Nephron progenitor cell (in vitro differentiated cells): ENCODE measurements around the gene ZNF805.
"Not testable (repeated sequence)": the region's sequence is repeated elsewhere in the genome, so short reads cannot be mapped to it uniquely, and the experiment has no call there.

Experiments
- DNase-seq: peaks from one replicate; pipeline ENCODE4 v3.0.0; 2021
- H3K27ac Mint-ChIP-seq: 2 replicates; pipeline ENCODE4 v1.8.0; 2021; ENCODE audit warnings: mild to moderate bottlenecking, moderate library complexity, mixed read lengths
- H3K27me3 Mint-ChIP-seq: 2 replicates; pipeline ENCODE4 v1.8.0; 2021; ENCODE audit warnings: mild to moderate bottlenecking, low read depth, mixed read lengths; ENCODE audit not compliant: poor library complexity
- H3K36me3 Mint-ChIP-seq: 2 replicates; pipeline ENCODE4 v1.8.0; 2021; ENCODE audit warnings: low read depth, mixed read lengths
- H3K4me1 Mint-ChIP-seq: 2 replicates; pipeline ENCODE4 v1.8.0; 2021; ENCODE audit warnings: mixed read lengths
- H3K4me3 Mint-ChIP-seq: 2 replicates; pipeline ENCODE4 v1.8.0; 2021; ENCODE audit warnings: mild to moderate bottlenecking, moderate library complexity, mixed read lengths
- H3K9me3 Mint-ChIP-seq: 2 replicates; pipeline ENCODE4 v1.8.0; 2021; ENCODE audit warnings: mild to moderate bottlenecking, moderate library complexity, mixed read lengths
- TF ChIP-seq, protein P1 (sequence below): fragments of 200-600 bp; sonication (generic); IDR thresholded peaks from 2 replicates; pipeline ENCODE4 v1.5.0; 2021; ENCODE audit warnings: antibody characterized with exemption

ZNF805 gene

DNA sequence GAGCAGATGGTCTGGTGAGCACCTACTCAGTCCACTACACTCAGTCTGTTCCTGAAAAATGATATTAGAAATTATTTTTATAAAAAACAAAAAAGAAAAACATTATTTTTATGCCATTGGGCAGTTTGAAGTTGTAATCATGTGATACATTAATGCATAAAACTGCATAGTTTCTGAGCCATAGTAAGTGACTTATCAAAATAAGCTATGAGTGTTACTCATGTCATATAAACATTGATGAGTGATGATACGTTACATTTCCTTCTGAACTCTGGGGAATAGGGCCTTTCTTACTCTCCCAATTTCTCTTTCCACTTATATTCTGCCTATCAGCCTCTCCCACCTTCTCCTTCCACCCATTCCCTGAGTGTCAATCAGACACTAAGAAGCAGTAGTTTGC, 8.9 kb downstream of the ZNF805 start:
- Mint-ChIP-seq H3K27ac (no peak overlapping the region), H3K9me3 (no peaks in the 10 kb centered on the region), H3K4me1 (no peaks in the 10 kb centered on the region), H3K27me3 (no peaks in the 10 kb centered on the region), H3K36me3 (peaks cover 60% of the 10 kb centered on the region), H3K4me3 (no peak overlapping the region)
- TF ChIP-seq, protein P1, sequence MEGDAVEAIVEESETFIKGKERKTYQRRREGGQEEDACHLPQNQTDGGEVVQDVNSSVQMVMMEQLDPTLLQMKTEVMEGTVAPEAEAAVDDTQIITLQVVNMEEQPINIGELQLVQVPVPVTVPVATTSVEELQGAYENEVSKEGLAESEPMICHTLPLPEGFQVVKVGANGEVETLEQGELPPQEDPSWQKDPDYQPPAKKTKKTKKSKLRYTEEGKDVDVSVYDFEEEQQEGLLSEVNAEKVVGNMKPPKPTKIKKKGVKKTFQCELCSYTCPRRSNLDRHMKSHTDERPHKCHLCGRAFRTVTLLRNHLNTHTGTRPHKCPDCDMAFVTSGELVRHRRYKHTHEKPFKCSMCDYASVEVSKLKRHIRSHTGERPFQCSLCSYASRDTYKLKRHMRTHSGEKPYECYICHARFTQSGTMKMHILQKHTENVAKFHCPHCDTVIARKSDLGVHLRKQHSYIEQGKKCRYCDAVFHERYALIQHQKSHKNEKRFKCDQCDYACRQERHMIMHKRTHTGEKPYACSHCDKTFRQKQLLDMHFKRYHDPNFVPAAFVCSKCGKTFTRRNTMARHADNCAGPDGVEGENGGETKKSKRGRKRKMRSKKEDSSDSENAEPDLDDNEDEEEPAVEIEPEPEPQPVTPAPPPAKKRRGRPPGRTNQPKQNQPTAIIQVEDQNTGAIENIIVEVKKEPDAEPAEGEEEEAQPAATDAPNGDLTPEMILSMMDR, result no peak
- DNase-seq, result no peak

DNA sequence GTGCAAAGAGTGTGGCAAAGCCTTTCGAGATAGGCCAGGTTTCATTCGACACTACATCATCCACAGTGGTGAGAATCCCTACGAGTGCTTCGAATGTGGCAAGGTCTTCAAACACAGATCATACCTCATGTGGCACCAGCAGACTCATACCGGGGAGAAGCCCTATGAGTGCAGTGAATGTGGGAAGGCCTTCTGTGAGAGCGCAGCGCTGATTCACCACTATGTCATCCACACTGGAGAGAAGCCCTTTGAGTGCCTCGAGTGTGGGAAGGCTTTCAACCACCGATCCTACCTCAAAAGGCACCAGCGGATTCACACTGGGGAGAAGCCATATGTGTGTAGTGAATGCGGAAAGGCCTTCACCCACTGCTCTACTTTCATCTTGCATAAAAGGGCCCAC, 13.3 kb downstream of the ZNF805 start:
- H3K9me3 Mint-ChIP-seq, H3K4me3 Mint-ChIP-seq, H3K27ac Mint-ChIP-seq, DNase-seq, H3K4me1 Mint-ChIP-seq, H3K27me3 Mint-ChIP-seq: not testable (repeated sequence)
- peaks cover 67% of the 10 kb centered on the region for H3K36me3 Mint-ChIP-seq

DNA sequence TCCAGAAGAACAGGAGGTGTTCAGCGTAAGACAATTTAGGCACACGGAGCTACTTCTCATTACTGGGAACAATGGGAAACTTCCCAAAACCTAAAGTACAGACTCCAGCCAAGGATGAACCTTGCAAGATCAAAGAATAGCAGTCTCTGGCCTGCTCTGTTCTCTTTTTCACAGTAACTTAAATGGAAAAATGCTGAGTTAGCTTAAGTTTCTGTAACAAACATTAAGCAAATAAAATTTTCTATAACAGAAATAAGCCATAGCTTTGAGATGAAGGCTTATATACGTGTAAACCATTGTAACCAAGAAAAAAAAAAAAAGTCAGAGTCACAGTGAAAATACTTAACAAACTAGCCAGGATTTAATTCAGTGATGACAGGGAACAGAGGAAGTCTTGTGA, 21.6 kb downstream of the ZNF805 start:
- TF ChIP-seq, protein P1, result no peak
- H3K27me3 Mint-ChIP-seq, result peaks cover 7% of the 10 kb centered on the region
- H3K4me3 Mint-ChIP-seq, result no peak overlapping the region
- peaks cover 11% of the 10 kb centered on the region for H3K4me1 Mint-ChIP-seq
- no peak overlapping the region for H3K27ac Mint-ChIP-seq
- no peaks in the 10 kb centered on the region for H3K9me3 Mint-ChIP-seq
- no peak for DNase-seq
- peaks cover 35% of the 10 kb centered on the region for H3K36me3 Mint-ChIP-seq

DNA sequence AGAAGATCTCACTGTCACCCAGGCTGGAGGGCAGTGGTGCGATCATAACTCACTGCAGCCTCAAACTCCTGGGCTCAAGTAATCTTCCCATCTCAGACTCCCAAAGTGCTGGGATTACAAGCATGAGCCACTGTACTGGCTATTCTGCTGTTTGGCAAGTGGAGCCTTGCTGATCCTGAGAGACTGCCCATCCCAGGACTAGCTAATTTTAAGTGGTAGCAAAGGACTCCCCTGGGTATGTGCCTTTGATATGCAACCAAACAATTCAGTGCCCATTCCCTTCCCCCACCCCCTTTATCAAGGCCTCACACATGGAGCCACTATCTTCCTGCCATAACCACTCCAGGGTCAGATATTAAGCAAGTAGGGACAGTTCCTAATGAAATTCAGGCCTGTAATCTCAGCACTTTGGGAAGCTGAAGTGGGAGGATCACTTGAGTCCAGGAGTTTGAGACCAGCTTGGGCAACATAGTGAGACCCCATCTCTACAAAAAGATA, 22.9 kb downstream of the ZNF805 start:
- Mint-ChIP-seq H3K9me3 (no peaks in the 10 kb centered on the region), H3K4me3 (no peak overlapping the region), H3K4me1 (peaks cover 11% of the 10 kb centered on the region), H3K36me3 (peaks cover 31% of the 10 kb centered on the region), H3K27me3 (peaks cover 7% of the 10 kb centered on the region), H3K27ac (no peak overlapping the region)
- TF ChIP-seq, protein P1, result no peak
- no peak for DNase-seq

DNA sequence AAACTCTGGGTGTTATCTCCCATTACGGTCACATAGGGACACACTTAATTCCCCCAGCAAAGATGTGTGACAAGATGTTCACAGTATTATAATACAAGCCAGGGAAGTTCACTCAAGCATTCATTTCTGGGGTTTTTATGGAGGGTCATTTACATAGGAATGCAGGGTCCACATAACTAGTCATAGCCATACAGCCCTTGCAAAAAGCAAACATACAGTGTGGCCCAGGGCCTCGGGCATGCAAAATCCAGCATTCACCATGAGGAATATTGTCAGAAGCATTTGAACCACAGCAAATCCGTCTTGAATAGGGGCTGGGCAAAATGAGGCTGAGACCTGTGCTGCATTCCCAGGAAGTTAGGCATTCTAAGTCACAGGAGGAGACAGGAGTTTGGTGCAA, 26.9 kb downstream of the ZNF805 start:
- peaks cover 11% of the 10 kb centered on the region for H3K4me1 Mint-ChIP-seq
- peaks cover 14% of the 10 kb centered on the region for H3K36me3 Mint-ChIP-seq
- H3K27ac Mint-ChIP-seq, result no peak overlapping the region
- H3K27me3 Mint-ChIP-seq, result peaks cover 11% of the 10 kb centered on the region
- DNase-seq, result no peak
- H3K4me3 Mint-ChIP-seq, result no peak overlapping the region
- H3K9me3 Mint-ChIP-seq, result no peaks in the 10 kb centered on the region
- TF ChIP-seq, protein P1, result no peak

DNA sequence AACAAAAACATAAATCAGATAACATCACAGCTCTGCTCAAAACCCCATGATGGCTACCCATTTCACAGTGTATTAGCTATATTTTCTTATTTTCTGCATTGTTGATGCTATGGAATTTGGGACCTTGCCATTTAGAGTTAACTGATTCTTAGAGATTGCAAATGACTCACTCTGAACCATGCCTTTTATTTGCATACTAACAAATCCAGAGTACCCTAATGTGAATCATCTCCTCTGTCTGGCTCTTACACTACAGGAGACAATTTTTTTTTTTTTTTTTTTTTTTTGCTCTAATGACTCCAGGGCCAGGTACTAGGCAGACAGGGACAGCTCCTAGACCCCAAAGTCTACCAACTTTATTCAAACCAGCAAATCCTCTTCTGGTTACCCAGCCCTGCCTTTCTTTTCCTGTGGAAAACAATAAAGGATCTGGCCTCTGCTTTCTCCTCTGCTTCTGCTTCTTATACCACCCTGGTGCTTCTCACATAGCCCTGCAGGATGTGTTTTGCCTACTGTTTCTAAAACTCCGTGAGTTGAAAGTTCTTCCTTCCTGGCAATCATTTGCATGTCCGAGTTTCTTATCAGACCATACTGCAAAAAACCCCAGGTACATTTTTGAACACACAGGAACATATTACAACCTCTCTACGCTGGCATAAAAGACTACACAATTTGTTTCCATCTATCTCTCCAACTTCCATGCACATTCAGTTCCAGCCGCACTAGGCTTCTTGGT, 29.3 kb downstream of the ZNF805 start:
- DNase-seq, result no peak
- Mint-ChIP-seq H3K27ac (no peak overlapping the region), H3K4me1 (peaks cover 11% of the 10 kb centered on the region)

More for the DNA sequence above, 29.3 kb downstream of the ZNF805 start:
- no peak overlapping the region for H3K4me3 Mint-ChIP-seq
- H3K9me3 Mint-ChIP-seq, result no peaks in the 10 kb centered on the region
- TF ChIP-seq, protein P1, result no peak
- H3K36me3 Mint-ChIP-seq, result peaks cover 16% of the 10 kb centered on the region
- H3K27me3 Mint-ChIP-seq, result peaks cover 9% of the 10 kb centered on the region
